ENCODE data around the gene NR1I3. TPM values are rescaled to one million over a fixed set of nuclear protein-coding genes. Genes with fewer than 3 reads are reported as not detected.

Gene NR1I3
- total RNA-seq, 1 experiment from 2014 or later: not detected

GRCh38 chr1:161185282-161185682, 52.7 kb downstream of the NR1I3 start:
- no peaks in the 10 kb centered on the region for H3K79me2 ChIP-seq (ENCODE audit: insufficient read depth, low read length)
- no peak overlapping the region for H4K8ac ChIP-seq (replicated peaks; ENCODE audit: insufficient read length, low read depth, low read length)
- no peak overlapping the region for H3K4ac ChIP-seq (ENCODE audit: low read depth, low read length)
- no peak overlapping the region for H3K14ac ChIP-seq (ENCODE audit: insufficient read depth, low read length)
- H3K4me1 ChIP-seq (ENCODE audit: insufficient read depth, low read length): no peaks in the 10 kb centered on the region
- H3K9ac ChIP-seq (ENCODE audit: extremely low read depth, insufficient read length, low read length): no peak overlapping the region
- peaks cover 2% of the 10 kb centered on the region; the same call in 1 of the 2 replicates for H3K27me3 Mint-ChIP-seq (ENCODE audit: low read depth)
- no peaks in the 10 kb centered on the region for H3K9me3 Mint-ChIP-seq
- no CpG with 5 or more reads among the region's 3 CpGs for WGBS (ENCODE audit: extremely low coverage, insufficient read length, low lambda C conversion rate)
- H3K18ac ChIP-seq (ENCODE audit: insufficient read length, low read depth, low read length): no peak overlapping the region
- no peak overlapping the region for H2BK120ac ChIP-seq (ENCODE audit: low read depth, low read length, poor library complexity, severe bottlenecking)
- peaks cover 4 to 7% of the 10 kb centered on the region in 2 experiments; a peak in 3 of 4 replicates for H3K4me1 Mint-ChIP-seq
- peaks cover 3% of the 10 kb centered on the region for H4K20me1 ChIP-seq (ENCODE audit: control insufficient read depth, insufficient read depth, insufficient read length)
- H3K27ac Mint-ChIP-seq: 0 out of 7 replicates have a peak overlapping the region, but pooled peaks of 1 of the 3 experiments have one; percentile 6
- no peak for TF ChIP-seq CTCF (conservative IDR thresholded peaks at IDR 0.05)
- H2BK20ac ChIP-seq (ENCODE audit: low read depth, low read length, poor library complexity, severe bottlenecking): no peak overlapping the region
- H2BK5ac ChIP-seq (ENCODE audit: insufficient read length, low read length): no peak overlapping the region
- no peaks in the 10 kb centered on the region for H3K9me3 ChIP-seq (ENCODE audit: control insufficient read depth, low read depth, low read length)
- no peak overlapping the region for H3K23ac ChIP-seq (ENCODE audit: insufficient read length, low read depth, low read length)
- H4K91ac ChIP-seq (ENCODE audit: insufficient read length, low read depth, low read length): no peak overlapping the region
- no peak overlapping the region for H3T11ph ChIP-seq (ENCODE audit: low read length)
- H3K27ac ChIP-seq (ENCODE audit: insufficient read length, low read depth, low read length): no peak overlapping the region
- H3K36me3 Mint-ChIP-seq (ENCODE audit: insufficient read depth in 1 of 3, low read depth in 3 of 3): no peaks in the 10 kb centered on the region
- DNase-seq: no peak
- H3K4me2 ChIP-seq (ENCODE audit: insufficient read depth, insufficient read length, low read length): no peak overlapping the region
- no peaks in the 10 kb centered on the region for H3K23me2 ChIP-seq (ENCODE audit: insufficient read length, low read depth, low read length, poor library complexity, severe bottlenecking)
- H2AFZ ChIP-seq (ENCODE audit: low read length): no peak overlapping the region
- no peaks in the 10 kb centered on the region for H3K79me1 ChIP-seq (ENCODE audit: insufficient read depth, low read depth, low read length, poor library complexity, severe bottlenecking)
- H3K27me3 ChIP-seq (ENCODE audit: insufficient read depth, low read length): no peaks in the 10 kb centered on the region
- H2BK12ac ChIP-seq (ENCODE audit: insufficient read length, low read depth, low read length): no peak overlapping the region
- H3K56ac ChIP-seq (ENCODE audit: insufficient read length, low read depth, low read length): no peak overlapping the region
- H2AK5ac ChIP-seq (ENCODE audit: insufficient read length, low read length): no peak overlapping the region
- no peak overlapping the region for H4K5ac ChIP-seq (ENCODE audit: insufficient read length, low read depth, low read length)
- no peak overlapping the region for H2BK15ac ChIP-seq (ENCODE audit: low read depth, low read length)
- no peak overlapping the region for H3K4me3 Mint-ChIP-seq

All from H9 (cell line).